Suppressor macrophage (primary cell): ENCODE data around the gene PLA1A.

Source experiments
- DNase-seq, 4 experiments: peaks; one replicate each; pipeline ENCODE4 v3.0.0-alpha.2; 2020 to 2022

The PLA1A gene

DNA sequence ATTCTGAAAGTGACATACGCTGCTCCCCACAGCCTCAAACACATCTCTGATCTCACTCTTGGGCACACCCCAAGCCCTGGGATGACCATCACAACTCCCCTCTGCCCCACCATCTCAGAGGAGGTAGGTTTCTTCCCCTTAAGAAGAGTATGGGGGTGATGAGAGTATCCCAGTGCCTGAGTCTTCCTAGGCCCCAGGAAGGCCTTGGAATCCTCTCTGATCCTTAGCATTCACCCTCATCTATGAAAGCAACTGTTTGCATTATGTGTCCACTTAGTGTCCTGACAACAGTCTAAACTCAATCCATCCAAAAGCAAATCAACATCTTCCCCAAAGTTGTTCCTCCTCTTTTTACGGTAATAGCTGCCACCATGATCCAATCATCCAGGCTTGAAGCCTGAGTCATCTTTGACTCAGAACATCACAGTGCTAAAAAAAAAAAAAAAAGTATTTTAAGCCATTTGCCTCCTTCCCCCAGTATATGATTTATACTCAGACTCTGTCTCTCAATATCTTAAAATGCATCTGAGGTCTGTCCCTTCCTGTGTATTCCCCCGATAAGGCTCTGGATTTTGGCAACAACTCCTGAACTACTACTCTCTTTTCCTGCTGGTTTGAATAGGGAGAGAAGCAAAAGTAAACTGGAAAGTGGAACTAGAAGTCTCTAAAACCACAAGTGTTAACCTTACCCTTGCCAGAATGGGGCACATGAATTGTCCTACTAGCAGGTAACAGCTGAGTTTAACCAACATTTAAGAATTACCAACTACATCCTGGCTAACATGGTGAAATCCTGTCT is 40.2 kb downstream of the PLA1A start:
- peak; percentile 69 to 92 (median 80) for DNase-seq

GRCh38 chr3:119639494-119640350 is 42.0 kb downstream of the PLA1A start:
- no peak for DNase-seq

DNA sequence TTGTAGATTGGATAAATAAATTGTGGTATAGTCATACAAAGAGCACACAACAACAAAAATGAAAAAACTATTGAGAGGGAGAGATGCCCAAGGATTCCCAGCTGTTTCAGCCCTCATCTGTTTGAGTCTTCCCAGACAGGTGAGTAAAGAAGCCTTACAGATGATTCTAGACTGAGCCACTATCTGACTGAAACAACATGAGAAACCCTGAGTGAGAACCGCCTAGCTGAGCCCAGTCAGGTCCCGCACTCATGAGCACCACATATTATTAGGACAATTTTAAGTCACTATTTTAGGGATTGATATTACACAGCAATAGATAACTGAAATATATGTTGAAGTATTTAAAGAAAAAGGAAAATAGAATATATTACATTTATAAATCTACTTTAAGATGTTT is 43.7 kb downstream of the PLA1A start:
- DNase-seq: no peak

GRCh38 chr3:119642746-119643473 is 45.2 kb downstream of the PLA1A start:
- no peak for DNase-seq

DNA sequence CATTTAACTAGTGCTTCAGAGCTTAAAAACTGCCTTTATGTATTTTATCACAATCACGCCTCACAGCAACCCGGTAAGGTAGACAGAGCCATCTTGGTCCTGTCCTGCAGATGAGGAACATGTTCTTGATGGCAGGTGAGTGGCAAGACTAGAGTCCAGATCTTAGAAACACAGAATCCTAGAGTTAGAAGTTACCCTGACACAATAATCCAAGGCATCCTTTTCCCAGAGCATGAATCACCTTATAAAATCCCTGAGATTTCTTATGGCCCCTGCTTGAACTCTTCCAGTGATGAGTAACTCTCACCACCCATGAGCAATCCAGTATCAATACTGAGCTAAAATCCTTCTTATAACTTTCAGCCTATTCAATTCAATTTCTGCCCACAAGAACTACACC is 45.8 kb downstream of the PLA1A start:
- DNase-seq: no peak

GRCh38 chr3:119644481-119644880 is 46.8 kb downstream of the PLA1A start:
- DNase-seq: no peak

- DNase-seq: no peak
Observed at GRCh38 chr3:119645813-119646212, 48.1 kb downstream of the PLA1A start.

DNA sequence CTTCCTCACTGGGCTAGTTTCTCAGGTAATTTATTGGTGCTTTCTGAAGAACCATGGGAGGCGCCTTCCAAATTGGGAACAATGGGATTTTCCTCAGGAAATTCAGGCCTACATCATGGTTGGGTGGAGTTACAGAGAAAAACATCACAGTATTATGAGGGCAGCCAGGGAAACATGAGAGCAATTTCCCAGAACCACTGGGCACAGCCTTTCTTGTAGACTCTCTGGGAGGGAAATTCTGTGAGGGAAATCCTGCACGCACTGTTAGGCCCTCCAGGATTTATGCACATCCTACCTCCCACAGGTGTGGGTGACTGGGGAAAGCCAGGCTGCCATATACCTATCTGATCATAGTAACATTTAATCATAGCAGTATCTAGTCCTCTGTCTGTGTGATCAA is 49.5 kb downstream of the PLA1A start:
- DNase-seq: no peak

DNA sequence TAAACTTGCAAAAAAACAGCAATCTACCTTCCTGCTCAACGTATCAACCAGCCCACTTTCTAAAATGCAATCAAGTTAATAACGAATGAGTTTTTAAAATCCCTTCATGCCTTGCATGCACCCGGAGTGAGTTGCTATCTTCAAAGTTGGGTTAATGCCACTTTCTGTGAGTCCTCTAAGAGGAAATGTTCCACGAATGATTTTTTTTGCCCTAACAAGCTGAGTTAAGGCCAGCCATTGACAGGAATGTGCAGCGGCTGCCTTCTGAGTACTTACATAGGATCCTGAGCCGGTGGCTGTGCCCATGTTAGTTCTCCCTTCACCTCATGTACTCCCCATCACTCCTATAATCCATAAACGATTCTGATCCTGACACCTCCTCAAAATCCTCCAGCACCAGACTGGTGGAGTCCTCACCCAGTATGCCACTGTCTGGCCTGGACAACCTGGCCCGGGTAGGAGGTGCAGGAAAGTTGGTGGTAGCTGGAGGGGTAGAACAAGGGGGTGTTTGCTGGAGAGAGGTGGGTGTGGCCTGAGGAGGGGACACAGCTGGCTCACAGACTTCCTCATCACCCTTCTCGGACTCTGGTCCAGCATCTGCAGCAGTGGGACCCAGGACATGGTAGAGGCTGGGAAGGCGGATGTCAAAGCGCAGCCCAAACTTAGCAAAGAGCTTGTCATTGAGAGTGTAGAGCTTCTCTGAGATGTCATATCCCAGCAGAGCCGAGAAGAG is 50.3 kb downstream of the PLA1A start:
- no peak for DNase-seq

DNA sequence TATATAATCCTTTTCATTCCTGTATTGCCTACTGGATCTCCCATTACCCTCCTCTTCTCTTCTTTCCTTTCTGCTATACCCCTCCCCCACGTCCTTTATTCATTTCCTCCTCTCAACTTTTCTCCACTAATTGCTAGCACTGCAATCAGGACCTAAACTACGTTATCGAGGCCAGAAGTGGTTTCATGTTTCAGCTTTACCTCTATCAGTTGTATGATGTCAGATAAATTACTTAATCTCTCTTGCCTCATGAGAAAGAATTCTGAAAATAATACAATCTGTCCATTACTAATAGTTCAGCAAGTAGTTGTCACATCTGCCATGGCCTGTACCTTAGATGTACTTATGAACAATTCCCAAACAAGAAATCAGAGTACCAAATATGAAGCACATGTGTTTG is 52.1 kb downstream of the PLA1A start:
- DNase-seq: no peak

DNA sequence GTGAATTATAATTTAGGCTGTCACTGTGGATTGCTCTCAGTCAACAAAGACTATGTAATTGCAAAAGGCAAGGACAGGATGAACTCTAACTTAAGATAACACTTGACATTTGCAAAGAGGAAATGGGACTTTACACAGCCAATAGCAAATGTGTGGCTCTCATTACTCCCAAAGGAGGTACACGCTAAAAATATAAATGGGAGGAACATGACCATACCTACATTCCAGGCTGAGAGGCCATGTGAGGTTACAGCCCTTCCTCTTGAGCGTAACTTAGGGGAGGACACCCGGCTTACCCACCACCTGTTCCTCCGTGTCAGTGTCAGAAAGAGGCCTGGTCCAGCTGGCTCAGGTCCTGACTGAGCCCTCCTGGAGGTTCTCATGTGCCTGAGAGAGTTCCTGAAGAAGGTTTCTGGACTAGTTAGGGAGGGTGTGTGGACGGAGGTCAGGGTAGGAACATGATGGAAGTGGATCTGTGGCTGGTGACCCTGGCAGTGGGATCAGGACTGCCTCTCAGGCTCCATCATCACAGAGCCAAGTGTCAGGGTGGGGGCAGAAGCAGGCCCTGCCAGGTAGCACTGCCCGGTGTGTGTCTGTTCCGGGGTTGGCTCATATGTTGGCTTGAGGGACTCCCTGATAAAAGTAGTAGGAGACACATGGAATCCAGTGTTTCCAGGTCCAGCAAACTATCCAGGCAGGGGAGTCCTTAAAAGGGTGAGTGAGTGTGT is 54.8 kb downstream of the PLA1A start:
- DNase-seq: no peak

DNA sequence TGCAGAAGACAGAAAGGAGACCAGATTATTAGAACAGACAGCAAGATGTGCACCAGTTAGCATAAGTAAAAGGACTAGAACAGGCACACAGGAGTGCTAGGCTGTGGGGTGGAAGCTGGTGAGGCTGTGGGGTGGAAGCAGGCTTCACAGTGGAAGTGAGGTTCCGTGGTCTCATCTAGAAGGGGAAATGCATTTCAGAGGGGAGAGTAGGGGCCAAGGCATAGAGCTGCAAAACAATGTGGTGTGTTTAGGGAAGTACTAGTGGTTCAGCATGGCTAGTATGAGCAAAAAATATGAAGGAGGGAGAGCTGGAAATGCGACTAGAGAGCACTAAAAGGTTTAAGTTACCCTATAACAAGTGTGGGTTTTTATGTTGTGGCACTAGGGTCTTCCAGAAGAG is 56.2 kb downstream of the PLA1A start:
- DNase-seq: peak; percentile 29 to 54 (median 51)

GRCh38 chr3:119657887-119658702 is 60.4 kb downstream of the PLA1A start:
- peak; percentile 56 to 81 (median 76) for DNase-seq

DNA sequence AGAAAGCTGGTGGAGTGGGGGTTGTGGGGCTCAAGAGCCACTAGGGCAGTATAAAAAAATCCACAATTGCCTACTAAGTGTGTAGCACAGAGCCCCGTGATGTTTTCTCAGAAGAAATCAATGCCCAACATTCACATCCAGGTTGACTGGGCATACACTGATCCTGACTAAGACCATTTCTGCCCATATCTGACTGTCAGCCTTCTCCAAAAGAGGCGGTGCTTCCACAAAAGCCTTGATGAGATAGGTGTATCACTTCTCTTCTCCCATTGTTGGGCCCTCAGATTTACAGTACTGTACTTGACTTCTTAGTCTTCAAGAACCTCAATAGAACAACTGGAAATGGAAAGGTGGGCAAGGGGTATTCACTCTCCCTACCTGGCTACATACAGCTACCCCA is 61.3 kb downstream of the PLA1A start:
- no peak for DNase-seq

DNA sequence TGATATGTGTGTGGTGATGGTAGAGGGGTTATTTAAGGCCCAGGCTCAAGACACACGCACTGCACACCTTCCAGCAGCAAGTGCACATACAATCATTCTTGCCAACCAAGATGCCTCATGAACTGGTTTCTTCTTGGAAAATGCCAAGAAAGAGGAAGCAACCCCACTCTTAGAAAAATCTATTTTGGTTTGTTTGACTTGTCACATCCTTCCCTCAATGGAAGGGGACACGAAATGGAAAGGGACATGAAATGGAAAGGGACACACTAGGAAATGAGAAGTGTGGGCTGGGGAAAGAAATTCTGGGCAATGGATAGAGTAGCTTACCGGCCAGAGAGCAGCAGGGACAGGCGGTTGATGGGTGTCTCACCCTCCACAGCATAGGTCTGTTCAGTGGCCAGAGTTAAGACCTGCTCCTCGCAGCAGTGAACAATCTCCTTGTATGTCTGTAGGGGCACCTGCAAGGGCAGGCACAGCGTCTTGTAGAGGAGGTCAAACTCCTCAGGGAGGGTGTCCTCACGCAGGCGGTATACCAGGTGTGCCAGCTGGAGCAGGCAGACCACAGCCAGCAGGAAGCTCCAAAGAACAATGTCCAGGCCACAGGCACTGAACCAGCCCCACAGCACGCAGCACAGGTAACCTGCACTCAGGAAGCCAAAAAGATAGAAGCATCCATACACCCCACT is 62.1 kb downstream of the PLA1A start:
- peak; percentile 37 to 78 (median 61) for DNase-seq

GRCh38 chr3:119660474-119661440 is 63.1 kb downstream of the PLA1A start, which contains the start of gene POPDC2:
Gene POPDC2, minus strand, starts transcription at chr3:119660589. Its CDS starts 166 bp downstream, at chr3:119660423.
- DNase-seq: no peak

- no peak for DNase-seq
Observed at GRCh38 chr3:119662604-119663373, 65.1 kb downstream of the PLA1A start.

- DNase-seq: no peak
Observed at GRCh38 chr3:119663885-119664284, 66.2 kb downstream of the PLA1A start.
